Transverse colon (tissue), 4 donors: Measurements from ENCODE around the gene DGKG. TPM values are rescaled to one million over a fixed set of nuclear protein-coding genes. Genes with fewer than 3 reads are reported as not detected.

Experiments
- DNase-seq: peaks from one replicate; pipeline ENCODE4 v3.0.0-alpha.2; 2019
- H3K27ac ChIP-seq, 4 donors: fragments of 200-600 bp; sonication (generic); 2 replicates each; pipeline ENCODE4 v1.5.1; 2016 to 2018; ENCODE audit warnings: inconsistent platforms in 4 of 4
- H3K27me3 ChIP-seq: fragments of 200-600 bp; sonication (generic); 2 replicates; pipeline ENCODE4 v1.5.1; 2017; ENCODE audit warnings: inconsistent platforms
- H3K36me3 ChIP-seq, 4 donors: fragments of 200-600 bp; sonication (generic); 2 replicates each; pipeline ENCODE4 v1.5.1; 2017 to 2019; ENCODE audit warnings: inconsistent platforms in 4 of 4
- H3K4me1 ChIP-seq, 4 donors: fragments of 200-600 bp; sonication (generic); 2 replicates each; pipeline ENCODE4 v1.5.1; 2017 to 2020; ENCODE audit warnings: inconsistent platforms in 4 of 4
- H3K4me3 ChIP-seq, 4 donors: fragments of 200-600 bp; sonication (generic); 1 replicate in 1 of 4; 2 replicates in 3 of 4; pipeline versions ENCODE4 v1.5.1 to v1.6.1; 2017 to 2019; ENCODE audit warnings: inconsistent platforms in 4 of 4
- H3K9me3 ChIP-seq, 2 donors: fragments of 200-600 bp; sonication (generic); 2 replicates each; pipeline ENCODE4 v1.5.1; 2017 to 2019; ENCODE audit warnings: inconsistent platforms in 2 of 2
- EP300 ChIP-seq: sonication (generic); formaldehyde crosslinking; IDR thresholded peaks from one replicate; pipeline ENCODE4 v1.6.1; 2017; ENCODE audit warnings: antibody characterized with exemption, low read depth
- POLR2A ChIP-seq: fragments of 450-650 bp; IDR thresholded peaks from one replicate; pipeline ENCODE4 v1.6.1; 2016; ENCODE audit warnings: antibody characterized with exemption, mild to moderate bottlenecking, moderate library complexity
- POLR2AphosphoS5 ChIP-seq, 3 donors: sonication (generic); formaldehyde crosslinking; IDR thresholded peaks; one replicate each; pipeline ENCODE4 v1.6.1; 2016; ENCODE audit warnings: antibody characterized with exemption in 3 of 3
- WGBS, 2 donors: methylation state at CpG; one replicate each; pipeline ENCODE4 v1.1.5; 2018; ENCODE audit warnings: low coverage in 1 of 2; 5-methylcytosine and 5-hydroxymethylcytosine counted together
- in situ Hi-C, 4 donors: fragments of 200-750 bp; cut with MboI; loops; one replicate each; pipeline versions ENCODE4 v1.15.0 to v1.15.1; 2017; ENCODE audit warnings: low sequenced_read_pairs in 3 of 4, low pct_ligation_motif_present in 1 of 4, low pct_unique_long_range_greater_than_20kb in 1 of 4
- intact Hi-C: fragments of 100-400 bp; cut with DNase I; formaldehyde crosslinking; loops from one replicate; pipeline ENCODE4 v1.15.1; 2023; ENCODE audit warnings: low total_unique reads
- total RNA-seq, 4 donors: library from RNA; depleted of rRNA; stranded (reverse); fragments of >200 nt; gene quantifications; one replicate each; pipeline ENCODE4 v1.1.0, GENCODE V29; 2016
- TF ChIP-seq, protein P1 (sequence below), 5 experiments: fragments of 200-600 bp in 3 of 5; fragments of 450-650 bp in 2 of 5; sonication (generic) in 3 of 5; IDR thresholded peaks; 1 replicate in 2 of 5; 2 replicates in 3 of 5; pipeline ENCODE4 v1.5.1; 2016 to 2017; ENCODE audit warnings: antibody characterized with exemption in 5 of 5, inconsistent platforms in 3 of 5, mild to moderate bottlenecking in 2 of 5, moderate library complexity in 1 of 5

DGKG gene
- total RNA-seq, 4 donors from 2014 or later, result 1.00 to 2.9 (median 1.8) TPM

DNA sequence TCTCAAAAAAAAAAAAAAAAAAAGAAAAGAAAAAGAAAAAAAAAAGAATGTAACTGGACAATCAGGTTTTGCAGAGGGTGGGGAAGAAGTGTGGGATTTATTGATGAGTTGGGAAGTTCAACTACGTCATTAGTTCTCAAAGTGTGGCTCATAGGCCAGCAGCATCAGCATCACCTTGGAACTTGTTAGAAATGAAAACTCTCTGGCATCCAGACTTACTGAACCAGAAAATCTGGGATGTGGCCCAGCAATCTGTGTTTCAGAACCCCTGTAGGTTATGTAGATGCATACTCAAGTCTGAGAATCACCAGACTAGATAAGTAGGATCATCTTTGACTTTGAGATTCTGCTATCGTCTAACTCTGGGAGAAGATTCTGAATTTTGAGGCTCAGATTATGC, 207.4 kb downstream of the DGKG start:
- no peaks in the 10 kb centered on the region for H3K4me1 ChIP-seq
- in situ Hi-C loops, result no loop called here

GRCh38 chr3:186152889-186153292, 209.1 kb downstream of the DGKG start:
- TF ChIP-seq POLR2AphosphoS5 (IDR thresholded peaks at IDR 0.05) (no peak), EP300 (no peak), POLR2A (no peak)
- TF ChIP-seq, protein P1, sequence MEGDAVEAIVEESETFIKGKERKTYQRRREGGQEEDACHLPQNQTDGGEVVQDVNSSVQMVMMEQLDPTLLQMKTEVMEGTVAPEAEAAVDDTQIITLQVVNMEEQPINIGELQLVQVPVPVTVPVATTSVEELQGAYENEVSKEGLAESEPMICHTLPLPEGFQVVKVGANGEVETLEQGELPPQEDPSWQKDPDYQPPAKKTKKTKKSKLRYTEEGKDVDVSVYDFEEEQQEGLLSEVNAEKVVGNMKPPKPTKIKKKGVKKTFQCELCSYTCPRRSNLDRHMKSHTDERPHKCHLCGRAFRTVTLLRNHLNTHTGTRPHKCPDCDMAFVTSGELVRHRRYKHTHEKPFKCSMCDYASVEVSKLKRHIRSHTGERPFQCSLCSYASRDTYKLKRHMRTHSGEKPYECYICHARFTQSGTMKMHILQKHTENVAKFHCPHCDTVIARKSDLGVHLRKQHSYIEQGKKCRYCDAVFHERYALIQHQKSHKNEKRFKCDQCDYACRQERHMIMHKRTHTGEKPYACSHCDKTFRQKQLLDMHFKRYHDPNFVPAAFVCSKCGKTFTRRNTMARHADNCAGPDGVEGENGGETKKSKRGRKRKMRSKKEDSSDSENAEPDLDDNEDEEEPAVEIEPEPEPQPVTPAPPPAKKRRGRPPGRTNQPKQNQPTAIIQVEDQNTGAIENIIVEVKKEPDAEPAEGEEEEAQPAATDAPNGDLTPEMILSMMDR (IDR thresholded peaks at IDR 0.05), result no peak
- WGBS, 2 donors, result 44 to 66% methylated on average over 2 to 9 of the region's 9 CpGs
- no peak for DNase-seq
- in situ Hi-C loops, result no loop called here
- peaks cover 4% of the 10 kb centered on the region for H3K27me3 ChIP-seq
- no peak overlapping the region for H3K27ac ChIP-seq
- no peaks in the 10 kb centered on the region for H3K9me3 ChIP-seq
- no peak overlapping the region for H3K4me3 ChIP-seq
- no peaks in the 10 kb centered on the region for H3K36me3 ChIP-seq
- intact Hi-C loops, result no loop called here
- H3K4me1 ChIP-seq, result no peaks in the 10 kb centered on the region

More for the DNA sequence above, 207.4 kb downstream of the DGKG start:
- WGBS, 2 donors, result 94 to 100% methylated on average over 1 to 2 of the region's 2 CpGs
- DNase-seq, result no peak
- Histone ChIP-seq H3K27ac (no peak overlapping the region), H3K4me3 (no peak overlapping the region), H3K9me3 (no peaks in the 10 kb centered on the region), H3K27me3 (peaks cover 4% of the 10 kb centered on the region), H3K36me3 (no peaks in the 10 kb centered on the region)
- intact Hi-C loops, result no loop called here
- TF ChIP-seq EP300 (no peak), POLR2AphosphoS5 (IDR thresholded peaks at IDR 0.05) (no peak), POLR2A (no peak)
- TF ChIP-seq, protein P1 (IDR thresholded peaks at IDR 0.05), result no peak

DNA sequence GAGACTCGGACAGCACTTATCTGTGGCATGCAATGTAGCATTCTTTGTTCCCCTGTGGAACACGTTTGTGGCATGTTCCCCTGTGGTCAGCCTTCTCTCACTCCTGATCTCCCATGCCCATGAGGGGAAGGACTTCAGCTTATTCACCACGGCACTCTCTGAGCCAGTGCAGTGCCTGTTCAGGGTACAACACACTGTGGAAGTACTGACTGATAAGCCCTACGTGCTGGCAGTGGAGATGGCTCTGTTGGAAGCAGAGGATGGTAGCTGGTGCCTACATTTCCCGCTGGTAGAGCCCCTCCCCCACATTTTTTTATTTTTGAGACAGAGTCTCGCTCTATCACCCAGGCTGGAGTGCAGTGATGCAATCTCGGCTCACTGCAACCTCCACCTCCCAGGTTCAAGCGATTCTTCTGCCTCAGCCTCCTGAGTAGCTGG, 209.7 kb downstream of the DGKG start:
- H3K4me1 ChIP-seq, result no peaks in the 10 kb centered on the region
- H3K4me3 ChIP-seq, result no peak overlapping the region
- WGBS, 2 donors, result 63 to 77% methylated on average over 6 to 8 of the region's 8 CpGs
- H3K27ac ChIP-seq, result no peak overlapping the region
- intact Hi-C loops (no loop called here), in situ Hi-C loops (no loop called here)
- no peaks in the 10 kb centered on the region for H3K36me3 ChIP-seq
- DNase-seq, result no peak
- peaks cover under 1% of the 10 kb centered on the region for H3K27me3 ChIP-seq
- no peaks in the 10 kb centered on the region for H3K9me3 ChIP-seq
- TF ChIP-seq EP300 (no peak), POLR2A (no peak), POLR2AphosphoS5 (IDR thresholded peaks at IDR 0.05) (no peak)
- TF ChIP-seq, protein P1 (IDR thresholded peaks at IDR 0.05), result no peak

GRCh38 chr3:186151077-186151971, 210.7 kb downstream of the DGKG start:
- no peak overlapping the region for H3K4me3 ChIP-seq
- intact Hi-C loops, result no loop called here
- no peaks in the 10 kb centered on the region for H3K27me3 ChIP-seq
- in situ Hi-C loops, result no loop called here
- 68 to 77% methylated on average over 3 to 7 of the region's 7 CpGs for WGBS, 2 donors
- no peak overlapping the region for H3K27ac ChIP-seq
- H3K36me3 ChIP-seq, result no peaks in the 10 kb centered on the region
- H3K4me1 ChIP-seq, result no peaks in the 10 kb centered on the region
- TF ChIP-seq POLR2A (no peak), EP300 (no peak), POLR2AphosphoS5 (IDR thresholded peaks at IDR 0.05) (no peak)
- TF ChIP-seq, protein P1 (IDR thresholded peaks at IDR 0.05), result no peak
- no peak for DNase-seq
- H3K9me3 ChIP-seq, result no peaks in the 10 kb centered on the region
